HL-60 (cell line): Measurements from ENCODE around the gene USP47.

Experiments used
- DNase-seq, 2 experiments: peaks; one replicate each; pipeline ENCODE4 v3.0.0-alpha.2; 2010 to 2020; ENCODE audit warnings: low read depth in 1 of 2, low spot score in 1 of 2
- H3K27ac ChIP-seq: fragments of 250-450 bp; sonication (Bioruptor Pico); replicated peaks from 2 replicates; pipeline ENCODE4 v1.5.1; 2020; ENCODE audit warnings: mild to moderate bottlenecking, moderate library complexity
- H3K27me3 ChIP-seq: fragments of 250-450 bp; sonication (Bioruptor Pico); 2 replicates; pipeline ENCODE4 v1.5.1; 2021; ENCODE audit warnings: mild to moderate bottlenecking, moderate library complexity; ENCODE audit not compliant: insufficient read depth, poor library complexity, severe bottlenecking
- H3K4me3 ChIP-seq: replicated peaks from 2 replicates; pipeline ENCODE4 v1.5.1; 2011; ENCODE audit warnings: mild to moderate bottlenecking, control low read depth, low read length; ENCODE audit not compliant: insufficient read depth
- GABPA ChIP-seq: IDR thresholded peaks from 2 replicates; pipeline ENCODE4 v1.6.1; 2012; ENCODE audit warnings: low read depth
- POLR2AphosphoS5 ChIP-seq: IDR thresholded peaks from 2 replicates; pipeline ENCODE4 v1.6.1; 2012; ENCODE audit warnings: low read depth
- SPI1 ChIP-seq: IDR thresholded peaks from 2 replicates; pipeline ENCODE4 v1.6.1; 2012; ENCODE audit warnings: low read depth, mild to moderate bottlenecking, borderline replicate concordance
- TF ChIP-seq, protein P1 (sequence below): IDR thresholded peaks from 2 replicates; pipeline ENCODE4 v1.6.1; 2012; ENCODE audit warnings: low read depth; ENCODE audit not compliant: insufficient replicate concordance
- TF ChIP-seq, protein P2 (sequence below): IDR thresholded peaks from one replicate; pipeline ENCODE4 v1.5.1; 2011; ENCODE audit warnings: low read length, control low read depth, inconsistent platforms; ENCODE audit not compliant: insufficient read depth

Gene USP47

DNA sequence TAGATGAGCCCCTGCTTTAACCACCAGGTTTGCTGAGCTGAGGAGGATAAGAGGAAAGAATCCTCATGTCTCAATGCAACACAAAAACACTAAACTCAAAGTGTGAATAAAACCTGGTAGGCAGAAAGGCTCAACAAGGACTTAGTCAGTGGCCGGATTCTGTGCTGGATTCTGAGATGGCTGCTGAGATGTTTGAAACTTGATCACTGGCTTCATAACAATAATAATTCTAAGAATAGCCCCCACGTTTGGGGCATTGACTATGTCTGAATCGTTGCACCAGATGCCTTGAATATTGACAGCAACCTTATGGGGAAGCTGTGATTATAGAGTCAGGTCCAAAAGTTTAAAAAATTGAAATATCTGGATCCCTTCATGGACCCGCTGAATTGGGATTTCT lies 162.0 kb downstream of the USP47 start:
- TF ChIP-seq GABPA, result no peak
- TF ChIP-seq, protein P1, sequence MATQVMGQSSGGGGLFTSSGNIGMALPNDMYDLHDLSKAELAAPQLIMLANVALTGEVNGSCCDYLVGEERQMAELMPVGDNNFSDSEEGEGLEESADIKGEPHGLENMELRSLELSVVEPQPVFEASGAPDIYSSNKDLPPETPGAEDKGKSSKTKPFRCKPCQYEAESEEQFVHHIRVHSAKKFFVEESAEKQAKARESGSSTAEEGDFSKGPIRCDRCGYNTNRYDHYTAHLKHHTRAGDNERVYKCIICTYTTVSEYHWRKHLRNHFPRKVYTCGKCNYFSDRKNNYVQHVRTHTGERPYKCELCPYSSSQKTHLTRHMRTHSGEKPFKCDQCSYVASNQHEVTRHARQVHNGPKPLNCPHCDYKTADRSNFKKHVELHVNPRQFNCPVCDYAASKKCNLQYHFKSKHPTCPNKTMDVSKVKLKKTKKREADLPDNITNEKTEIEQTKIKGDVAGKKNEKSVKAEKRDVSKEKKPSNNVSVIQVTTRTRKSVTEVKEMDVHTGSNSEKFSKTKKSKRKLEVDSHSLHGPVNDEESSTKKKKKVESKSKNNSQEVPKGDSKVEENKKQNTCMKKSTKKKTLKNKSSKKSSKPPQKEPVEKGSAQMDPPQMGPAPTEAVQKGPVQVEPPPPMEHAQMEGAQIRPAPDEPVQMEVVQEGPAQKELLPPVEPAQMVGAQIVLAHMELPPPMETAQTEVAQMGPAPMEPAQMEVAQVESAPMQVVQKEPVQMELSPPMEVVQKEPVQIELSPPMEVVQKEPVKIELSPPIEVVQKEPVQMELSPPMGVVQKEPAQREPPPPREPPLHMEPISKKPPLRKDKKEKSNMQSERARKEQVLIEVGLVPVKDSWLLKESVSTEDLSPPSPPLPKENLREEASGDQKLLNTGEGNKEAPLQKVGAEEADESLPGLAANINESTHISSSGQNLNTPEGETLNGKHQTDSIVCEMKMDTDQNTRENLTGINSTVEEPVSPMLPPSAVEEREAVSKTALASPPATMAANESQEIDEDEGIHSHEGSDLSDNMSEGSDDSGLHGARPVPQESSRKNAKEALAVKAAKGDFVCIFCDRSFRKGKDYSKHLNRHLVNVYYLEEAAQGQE, result no peak
- TF ChIP-seq SPI1, result no peak
- TF ChIP-seq POLR2AphosphoS5, result no peak
- TF ChIP-seq, protein P2, sequence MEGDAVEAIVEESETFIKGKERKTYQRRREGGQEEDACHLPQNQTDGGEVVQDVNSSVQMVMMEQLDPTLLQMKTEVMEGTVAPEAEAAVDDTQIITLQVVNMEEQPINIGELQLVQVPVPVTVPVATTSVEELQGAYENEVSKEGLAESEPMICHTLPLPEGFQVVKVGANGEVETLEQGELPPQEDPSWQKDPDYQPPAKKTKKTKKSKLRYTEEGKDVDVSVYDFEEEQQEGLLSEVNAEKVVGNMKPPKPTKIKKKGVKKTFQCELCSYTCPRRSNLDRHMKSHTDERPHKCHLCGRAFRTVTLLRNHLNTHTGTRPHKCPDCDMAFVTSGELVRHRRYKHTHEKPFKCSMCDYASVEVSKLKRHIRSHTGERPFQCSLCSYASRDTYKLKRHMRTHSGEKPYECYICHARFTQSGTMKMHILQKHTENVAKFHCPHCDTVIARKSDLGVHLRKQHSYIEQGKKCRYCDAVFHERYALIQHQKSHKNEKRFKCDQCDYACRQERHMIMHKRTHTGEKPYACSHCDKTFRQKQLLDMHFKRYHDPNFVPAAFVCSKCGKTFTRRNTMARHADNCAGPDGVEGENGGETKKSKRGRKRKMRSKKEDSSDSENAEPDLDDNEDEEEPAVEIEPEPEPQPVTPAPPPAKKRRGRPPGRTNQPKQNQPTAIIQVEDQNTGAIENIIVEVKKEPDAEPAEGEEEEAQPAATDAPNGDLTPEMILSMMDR, result no peak
- H3K4me3 ChIP-seq, result no peak overlapping the region
- peaks cover 34% of the 10 kb centered on the region for H3K27me3 ChIP-seq
- DNase-seq, result no peak
- H3K27ac ChIP-seq, result no peak overlapping the region

DNA sequence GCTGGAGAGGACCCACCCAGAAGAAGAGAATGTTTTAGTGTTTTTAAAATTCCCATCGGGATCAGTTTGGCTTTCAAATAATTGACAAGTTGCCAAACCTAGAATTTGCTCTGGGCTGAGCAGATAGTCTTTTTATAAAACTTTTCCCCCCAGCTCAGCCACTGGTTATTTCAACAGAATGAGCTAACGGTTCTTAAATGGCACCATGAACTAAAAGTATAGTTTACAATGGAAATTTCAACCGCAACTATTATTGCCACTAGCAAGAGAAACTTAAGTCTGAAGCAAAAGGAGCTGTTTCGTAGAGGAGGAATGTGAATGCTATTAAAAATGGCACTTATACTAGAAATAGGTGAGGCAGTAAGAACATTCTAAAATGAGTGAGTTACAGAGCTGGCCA lies 163.3 kb downstream of the USP47 start:
- no peak overlapping the region for H3K27ac ChIP-seq
- TF ChIP-seq, protein P1, result no peak
- TF ChIP-seq GABPA, result no peak
- no peak overlapping the region for H3K4me3 ChIP-seq
- DNase-seq, result no peak
- peaks cover 39% of the 10 kb centered on the region for H3K27me3 ChIP-seq

DNA sequence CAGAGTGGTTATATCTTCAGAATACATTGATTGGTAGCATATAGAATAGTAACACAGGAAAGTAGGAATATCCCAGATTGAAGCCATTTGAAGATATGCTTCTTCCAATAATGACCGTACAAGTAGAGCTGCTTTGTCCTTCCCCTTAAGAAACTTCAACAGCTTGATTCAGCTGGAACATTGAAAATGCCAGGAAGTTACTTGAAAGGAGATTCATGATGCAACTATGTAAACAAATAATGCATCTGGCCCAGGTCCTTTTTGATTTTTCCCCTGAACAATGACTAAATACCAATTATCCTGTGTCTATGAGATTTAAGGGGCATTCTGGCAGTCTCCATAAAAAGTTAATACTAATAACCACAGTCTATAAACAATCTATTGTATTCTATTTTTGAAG lies 163.7 kb downstream of the USP47 start:
- H3K27ac ChIP-seq, result no peak overlapping the region
- no peak overlapping the region for H3K4me3 ChIP-seq
- no peak for TF ChIP-seq POLR2AphosphoS5
- TF ChIP-seq GABPA, result no peak
- TF ChIP-seq, protein P1, result no peak
- TF ChIP-seq SPI1, result no peak
- TF ChIP-seq, protein P2, result no peak
- DNase-seq, result no peak
- H3K27me3 ChIP-seq, result peaks cover 43% of the 10 kb centered on the region

DNA sequence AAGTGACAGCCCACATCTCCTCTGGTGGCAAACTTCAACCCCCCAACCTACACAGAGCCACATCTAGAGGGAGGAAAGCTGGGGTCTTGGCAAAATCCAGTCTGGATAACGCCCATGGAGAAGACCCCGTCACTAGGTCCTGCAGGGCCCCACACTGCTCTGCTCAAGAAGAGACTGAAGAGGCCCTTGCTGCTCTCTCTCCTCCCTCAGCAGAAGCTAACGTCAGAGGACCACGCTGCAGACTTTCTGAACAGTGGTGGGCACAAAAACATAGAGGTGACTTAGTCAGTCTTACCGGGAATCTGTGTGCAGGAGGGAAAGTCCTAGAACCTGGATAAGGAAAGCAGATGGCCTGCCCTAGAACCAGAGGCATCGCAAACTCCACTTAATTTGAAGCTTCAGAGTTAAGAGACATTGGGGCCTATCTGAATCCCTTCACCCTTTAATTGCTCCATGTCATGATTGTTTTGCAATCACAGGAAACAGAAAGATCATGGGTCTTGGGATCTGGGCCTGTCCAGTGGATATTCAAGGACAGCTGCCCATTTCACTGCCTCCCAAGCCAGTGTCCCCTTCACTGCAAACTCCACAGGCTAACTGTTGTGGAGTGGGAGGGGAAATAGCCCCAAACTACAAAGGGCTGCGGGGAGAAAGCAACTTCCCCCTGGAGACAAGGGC lies 164.9 kb downstream of the USP47 start:
- no peak overlapping the region for H3K27ac ChIP-seq
- H3K27me3 ChIP-seq, result peaks cover 53% of the 10 kb centered on the region
- H3K4me3 ChIP-seq, result no peak overlapping the region
- DNase-seq, result no peak
- TF ChIP-seq, protein P1, result no peak
- TF ChIP-seq, protein P2, result no peak
- TF ChIP-seq SPI1, result no peak
